ENCODE measurements around the gene PCDHGC3. TPM values are rescaled to one million over a fixed set of nuclear protein-coding genes. Genes with fewer than 3 reads are reported as not detected.

The PCDHGC3 gene
- total and polyA plus RNA-seq, 3 donors from 2014 or later: 14.5 to 61.1 (median 29.4) TPM

DNA sequence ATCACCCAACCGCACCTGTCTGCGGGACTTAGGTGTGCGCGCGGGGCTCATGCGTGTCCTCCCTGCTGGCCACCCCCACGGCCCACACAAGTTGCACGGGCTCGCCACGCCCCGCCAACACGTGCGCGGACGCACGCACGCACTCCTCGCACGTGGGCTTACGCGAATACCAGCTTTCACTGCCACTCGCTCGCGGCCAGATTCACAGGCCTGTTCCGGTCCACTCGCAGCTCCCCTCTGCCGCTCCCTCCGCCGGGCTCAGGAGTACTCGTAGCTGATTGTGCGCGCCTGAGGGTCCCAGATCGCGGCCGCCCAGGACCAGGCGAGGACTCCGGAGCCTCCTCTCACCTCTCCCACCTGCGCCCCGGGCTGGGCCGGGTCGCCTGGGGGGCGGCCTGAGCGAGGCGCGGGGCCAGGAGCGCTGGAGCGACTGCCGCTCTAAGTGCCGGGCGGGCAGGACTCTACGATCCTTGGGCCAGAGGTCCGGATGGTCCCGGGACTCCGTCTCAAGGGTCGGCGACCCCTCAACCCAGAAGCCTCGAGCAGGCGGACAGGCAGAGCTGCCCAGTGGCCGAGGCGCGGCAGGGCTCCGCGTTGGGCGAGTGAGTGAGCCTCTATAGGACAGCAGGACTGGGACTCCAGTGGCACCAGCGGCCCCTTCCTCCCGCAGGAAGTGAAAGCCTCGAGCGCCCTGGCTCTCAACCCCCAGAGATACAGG lies 16.6 kb downstream of the PCDHGC3 start:
- H3K36me3 ChIP-seq (ENCODE audit: low read depth, missing control alignments): no peaks in the 10 kb centered on the region
- peaks cover 28% of the 10 kb centered on the region for H3K4me1 ChIP-seq
- no peak overlapping the region for H3K27ac ChIP-seq
- no peak for DNase-seq
- H3K4me3 ChIP-seq: peak overlapping the region; percentile 2 to 27
- intact Hi-C loops (cut with DNase I; ENCODE audit: low total_unique reads): no loop called here
- H3K27me3 ChIP-seq: no peaks in the 10 kb centered on the region
- H3K9me3 ChIP-seq: no peaks in the 10 kb centered on the region
- TF ChIP-seq, protein P1, sequence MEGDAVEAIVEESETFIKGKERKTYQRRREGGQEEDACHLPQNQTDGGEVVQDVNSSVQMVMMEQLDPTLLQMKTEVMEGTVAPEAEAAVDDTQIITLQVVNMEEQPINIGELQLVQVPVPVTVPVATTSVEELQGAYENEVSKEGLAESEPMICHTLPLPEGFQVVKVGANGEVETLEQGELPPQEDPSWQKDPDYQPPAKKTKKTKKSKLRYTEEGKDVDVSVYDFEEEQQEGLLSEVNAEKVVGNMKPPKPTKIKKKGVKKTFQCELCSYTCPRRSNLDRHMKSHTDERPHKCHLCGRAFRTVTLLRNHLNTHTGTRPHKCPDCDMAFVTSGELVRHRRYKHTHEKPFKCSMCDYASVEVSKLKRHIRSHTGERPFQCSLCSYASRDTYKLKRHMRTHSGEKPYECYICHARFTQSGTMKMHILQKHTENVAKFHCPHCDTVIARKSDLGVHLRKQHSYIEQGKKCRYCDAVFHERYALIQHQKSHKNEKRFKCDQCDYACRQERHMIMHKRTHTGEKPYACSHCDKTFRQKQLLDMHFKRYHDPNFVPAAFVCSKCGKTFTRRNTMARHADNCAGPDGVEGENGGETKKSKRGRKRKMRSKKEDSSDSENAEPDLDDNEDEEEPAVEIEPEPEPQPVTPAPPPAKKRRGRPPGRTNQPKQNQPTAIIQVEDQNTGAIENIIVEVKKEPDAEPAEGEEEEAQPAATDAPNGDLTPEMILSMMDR (IDR thresholded peaks at IDR 0.05): no peak
- TF ChIP-seq POLR2A (IDR thresholded peaks at IDR 0.05): no peak
- WGBS, 2 donors: 50 to 73% methylated on average over 9 to 68 of the region's 68 CpGs

DNA sequence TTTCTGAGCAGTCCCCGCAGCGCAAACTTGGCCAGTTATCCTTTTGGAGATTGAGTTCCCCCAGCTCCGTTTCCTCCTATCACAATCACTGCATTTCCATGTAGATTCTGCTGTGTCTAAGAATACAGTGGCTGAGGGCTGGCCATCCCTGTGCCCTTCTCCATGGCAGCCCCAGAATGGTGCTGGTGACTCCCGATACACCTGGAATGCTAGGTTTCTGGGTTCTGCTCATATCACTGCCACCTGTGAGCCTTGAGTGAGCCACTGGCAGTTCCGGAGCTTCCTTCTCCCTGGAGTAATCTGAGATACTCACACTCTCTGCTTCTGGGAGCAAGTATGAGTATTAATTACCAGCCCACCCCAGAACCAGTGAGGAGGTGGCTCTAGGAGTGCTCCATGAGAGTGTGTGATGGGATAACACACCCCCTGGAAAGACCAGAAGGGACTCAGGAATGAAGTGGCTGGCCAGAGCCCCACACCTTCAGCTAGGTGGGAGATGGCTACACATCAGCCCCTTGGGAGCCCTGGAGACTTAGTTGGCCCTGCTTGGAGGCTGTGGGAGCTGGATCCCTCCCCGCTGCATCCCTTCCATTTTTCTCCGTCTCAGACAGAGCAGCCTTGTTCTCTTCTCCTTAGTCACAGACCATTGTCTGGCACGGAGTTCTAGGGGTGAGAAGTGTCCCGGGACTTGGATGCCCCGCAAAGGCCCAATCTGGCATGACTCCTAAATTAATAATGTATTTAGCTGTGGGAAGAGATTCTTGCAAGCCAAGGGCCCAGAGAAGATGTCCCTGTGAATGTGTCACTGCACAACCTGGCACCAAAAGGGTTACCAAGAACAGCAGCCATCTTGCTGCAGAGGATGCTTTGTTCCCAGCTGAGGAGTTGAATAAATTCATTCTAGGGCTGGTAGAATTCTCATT lies 18.0 kb downstream of the PCDHGC3 start:
- DNase-seq: no peak
- TF ChIP-seq, protein P1 (IDR thresholded peaks at IDR 0.05): no peak
- TF ChIP-seq POLR2A (IDR thresholded peaks at IDR 0.05): no peak
- Histone ChIP-seq H3K9me3 (no peaks in the 10 kb centered on the region), H3K27ac (peak overlapping the region in 1 of 2 donors; percentile 34), H3K4me3 (no peak overlapping the region), H3K27me3 (no peaks in the 10 kb centered on the region), H3K4me1 (peaks cover 28% of the 10 kb centered on the region), H3K36me3 (ENCODE audit: low read depth, missing control alignments) (no peaks in the 10 kb centered on the region)
- intact Hi-C loops (cut with DNase I; ENCODE audit: low total_unique reads): no loop called here
- WGBS, 2 donors: 46 to 51% methylated on average over 10 of the region's 10 CpGs

DNA sequence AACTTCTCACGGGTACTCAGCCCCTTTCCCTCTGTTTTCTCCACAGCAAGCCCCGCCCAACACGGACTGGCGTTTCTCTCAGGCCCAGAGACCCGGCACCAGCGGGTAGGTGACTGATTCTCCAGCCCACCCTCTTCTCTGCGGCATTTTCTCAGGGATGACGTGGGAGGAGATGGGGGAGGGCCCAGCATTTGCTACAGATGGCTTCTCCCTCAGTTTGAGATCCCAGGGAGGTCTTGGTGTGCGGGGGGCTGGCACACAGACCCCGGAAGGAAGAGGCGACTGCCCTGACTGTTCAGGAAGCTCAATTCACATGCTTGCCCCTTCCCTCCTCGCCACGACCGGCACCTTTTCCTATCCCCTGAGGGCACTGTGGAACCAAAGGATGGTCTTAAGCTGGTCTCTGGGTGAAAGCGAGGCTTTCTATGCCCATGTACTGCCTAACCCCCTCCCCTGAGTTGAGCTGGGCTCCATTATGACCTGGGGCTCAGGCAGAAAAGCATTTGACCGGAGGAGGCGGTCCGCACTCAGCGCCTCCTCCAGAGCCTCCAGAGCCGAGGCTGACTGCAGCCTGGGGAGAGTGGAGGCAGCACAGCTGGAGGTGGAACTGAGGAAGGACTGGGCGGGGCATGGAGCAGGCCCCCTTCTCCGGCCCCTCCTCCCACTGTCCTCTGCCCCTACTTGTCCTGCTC lies 19.1 kb downstream of the PCDHGC3 start:
- Histone ChIP-seq H3K27ac (peak overlapping the region; percentile 34 to 36), H3K4me1 (peaks cover 28% of the 10 kb centered on the region), H3K9me3 (no peaks in the 10 kb centered on the region), H3K4me3 (no peak overlapping the region), H3K27me3 (no peaks in the 10 kb centered on the region), H3K36me3 (ENCODE audit: low read depth, missing control alignments) (no peaks in the 10 kb centered on the region)
- peak; percentile 59 for DNase-seq
- TF ChIP-seq, protein P1 (IDR thresholded peaks at IDR 0.05): no peak
- no peak for TF ChIP-seq POLR2A (IDR thresholded peaks at IDR 0.05)
- WGBS, 2 donors: 40 to 41% methylated on average over 21 of the region's 22 CpGs
- intact Hi-C loops (cut with DNase I; ENCODE audit: low total_unique reads): no loop called here

DNA sequence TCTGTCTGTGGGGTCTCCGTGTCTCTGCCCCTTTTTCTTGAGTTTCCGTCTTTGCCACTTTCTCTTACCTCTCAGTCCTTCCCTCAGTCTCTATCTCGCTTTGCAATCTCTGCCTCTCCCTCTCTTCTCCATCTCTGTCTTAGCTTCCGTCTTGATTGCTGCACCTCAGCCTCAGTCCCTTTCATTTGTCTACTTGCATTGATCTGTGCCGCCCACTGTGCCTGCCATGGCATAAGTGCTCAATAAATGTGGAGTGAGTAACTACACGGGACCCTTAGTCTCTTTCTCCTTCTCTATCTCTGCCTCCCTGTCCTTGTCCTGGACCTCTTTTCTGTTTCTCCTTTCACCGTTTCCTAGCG lies 19.7 kb downstream of the PCDHGC3 start:
- H3K27ac ChIP-seq: peak overlapping the region in 1 of 2 donors; percentile 50
- H3K27me3 ChIP-seq: no peaks in the 10 kb centered on the region
- H3K9me3 ChIP-seq: no peaks in the 10 kb centered on the region
- no peak overlapping the region for H3K4me3 ChIP-seq
- DNase-seq: no peak
- H3K4me1 ChIP-seq: peaks cover 28% of the 10 kb centered on the region
- intact Hi-C loops (cut with DNase I; ENCODE audit: low total_unique reads): no loop called here
- WGBS, 2 donors: 43 to 63% methylated on average over 8 of the region's 8 CpGs
- TF ChIP-seq, protein P1 (IDR thresholded peaks at IDR 0.05): no peak
- no peak for TF ChIP-seq POLR2A (IDR thresholded peaks at IDR 0.05)
- H3K36me3 ChIP-seq (ENCODE audit: low read depth, missing control alignments): no peaks in the 10 kb centered on the region

Measured in testis (tissue), 3 donors.